Testis (tissue), 3 donors: ENCODE data around the gene TGFB1. TPM values are rescaled to one million over a fixed set of nuclear protein-coding genes. Genes with fewer than 3 reads are reported as not detected.
A peak's percentile ranks its signal among the peaks of the same experiment; 100 is the strongest.
"Not testable (repeated sequence)": the region's sequence is repeated elsewhere in the genome, so short reads cannot be mapped to it uniquely, and the experiment has no call there.

Source experiments
- DNase-seq: peaks from one replicate; pipeline ENCODE4 v3.0.0-alpha.2; 2019
- H3K27ac ChIP-seq, 2 donors: fragments of 200-600 bp; sonication (generic); one replicate each; pipeline ENCODE4 v1.5.1; 2019
- H3K27me3 ChIP-seq: fragments of 200-600 bp; sonication (generic); one replicate; pipeline ENCODE4 v1.5.1; 2019
- H3K36me3 ChIP-seq: fragments of 200-600 bp; sonication (generic); one replicate; pipeline ENCODE4 v1.5.1; 2017; ENCODE audit warnings: low read depth; ENCODE audit errors: missing control alignments
- H3K4me1 ChIP-seq: fragments of 200-600 bp; sonication (generic); one replicate; pipeline ENCODE4 v1.5.1; 2019
- H3K4me3 ChIP-seq, 2 donors: fragments of 200-600 bp; sonication (generic); one replicate each; pipeline ENCODE4 v1.5.1; 2017 to 2019
- H3K9me3 ChIP-seq: fragments of 200-600 bp; sonication (generic); one replicate; pipeline ENCODE4 v1.5.1; 2017
- POLR2A ChIP-seq: fragments of 450-650 bp; IDR thresholded peaks from one replicate; pipeline ENCODE4 v1.6.1; 2017; ENCODE audit warnings: antibody characterized with exemption, mild to moderate bottlenecking, moderate library complexity
- WGBS, 2 donors: methylation state at CpG; one replicate each; pipeline ENCODE4 v1.1.5; 2018; 5-methylcytosine and 5-hydroxymethylcytosine counted together
- intact Hi-C: fragments of 100-400 bp; cut with DNase I; formaldehyde crosslinking; loops from one replicate; pipeline ENCODE4 v1.15.1; 2023; ENCODE audit warnings: low total_unique reads
- polyA plus RNA-seq: library from polyadenylated mRNA; stranded (reverse); fragments of 350-450 nt; fragmentation: Illumina TruSeq; extraction: RNeasy Lipid Tissue Mini Kit (QIAGEN cat#74804); gene quantifications from one replicate; pipeline ENCODE4 v1.2.3, GENCODE V29; 2014; ENCODE audit warnings: low read depth, low replicate concordance; ENCODE audit not compliant: insufficient read depth
- total RNA-seq, 2 donors: library from RNA; depleted of rRNA; stranded (reverse); fragments of >200 nt; gene quantifications; one replicate each; pipeline ENCODE4 v1.2.3, GENCODE V29; 2016
- TF ChIP-seq, protein P1 (sequence below), 3 experiments: fragments of 450-650 bp in 2 of 3; fragments of 200-600 bp in 1 of 3; sonication (generic) in 1 of 3; IDR thresholded peaks; one replicate each; pipeline ENCODE4 v1.5.1; 2016 to 2019; ENCODE audit warnings: antibody characterized with exemption in 3 of 3, mild to moderate bottlenecking in 2 of 3, moderate library complexity in 1 of 3

The TGFB1 gene
- total and polyA plus RNA-seq, 3 donors from 2014 or later, result 12.7 to 19.8 (median 17.0) TPM

DNA sequence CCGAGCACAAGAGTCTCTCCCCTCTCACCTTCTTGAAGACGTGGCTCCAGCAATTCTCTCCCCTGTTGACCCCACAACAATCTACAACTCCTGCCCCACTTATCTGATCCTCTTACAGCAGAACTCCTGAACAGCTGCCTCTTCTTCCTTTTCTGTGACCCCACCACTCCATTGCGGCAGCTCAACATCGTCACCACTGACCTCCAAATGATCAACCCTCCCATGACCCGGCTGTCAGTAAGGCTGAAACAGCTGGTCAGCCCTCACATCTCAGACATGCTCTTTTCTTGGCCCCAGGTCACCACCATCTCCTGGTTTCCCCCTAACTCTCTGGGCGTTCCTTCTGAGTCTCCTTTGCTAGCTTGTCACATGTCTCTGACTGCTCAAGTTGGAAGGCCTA is 41.6 kb upstream of the TGFB1 start:
- WGBS, 2 donors, result 75 to 80% methylated on average over 6 of the region's 6 CpGs

DNA sequence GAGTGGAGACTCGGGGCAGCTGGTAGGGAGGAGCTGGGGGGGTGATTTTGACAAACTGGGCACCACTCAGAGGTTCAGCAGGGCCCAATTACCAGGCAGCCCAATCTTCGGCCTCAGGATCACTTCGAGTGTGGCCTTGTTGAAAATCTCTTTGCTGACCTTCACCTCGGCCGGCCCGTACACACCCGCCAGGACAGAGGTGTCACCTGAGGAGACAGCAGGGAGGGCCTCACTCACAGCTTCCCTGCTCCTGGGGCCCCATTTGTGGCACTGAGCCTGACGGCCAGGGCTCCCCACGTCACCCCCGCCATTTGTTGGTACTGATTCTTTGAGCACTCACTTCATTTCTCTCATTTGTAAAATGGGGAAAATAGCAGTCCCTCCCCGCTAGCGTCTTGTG is 39.1 kb upstream of the TGFB1 start:
- DNase-seq, result no peak

More for the DNA sequence above, 41.6 kb upstream of the TGFB1 start:
- Histone ChIP-seq H3K27ac (no peak overlapping the region), H3K27me3 (no peaks in the 10 kb centered on the region), H3K36me3 (no peaks in the 10 kb centered on the region), H3K4me3 (no peak overlapping the region), H3K9me3 (no peaks in the 10 kb centered on the region), H3K4me1 (peaks cover 17% of the 10 kb centered on the region)
- DNase-seq, result no peak
- intact Hi-C loops, result no loop called here
- TF ChIP-seq, protein P1, sequence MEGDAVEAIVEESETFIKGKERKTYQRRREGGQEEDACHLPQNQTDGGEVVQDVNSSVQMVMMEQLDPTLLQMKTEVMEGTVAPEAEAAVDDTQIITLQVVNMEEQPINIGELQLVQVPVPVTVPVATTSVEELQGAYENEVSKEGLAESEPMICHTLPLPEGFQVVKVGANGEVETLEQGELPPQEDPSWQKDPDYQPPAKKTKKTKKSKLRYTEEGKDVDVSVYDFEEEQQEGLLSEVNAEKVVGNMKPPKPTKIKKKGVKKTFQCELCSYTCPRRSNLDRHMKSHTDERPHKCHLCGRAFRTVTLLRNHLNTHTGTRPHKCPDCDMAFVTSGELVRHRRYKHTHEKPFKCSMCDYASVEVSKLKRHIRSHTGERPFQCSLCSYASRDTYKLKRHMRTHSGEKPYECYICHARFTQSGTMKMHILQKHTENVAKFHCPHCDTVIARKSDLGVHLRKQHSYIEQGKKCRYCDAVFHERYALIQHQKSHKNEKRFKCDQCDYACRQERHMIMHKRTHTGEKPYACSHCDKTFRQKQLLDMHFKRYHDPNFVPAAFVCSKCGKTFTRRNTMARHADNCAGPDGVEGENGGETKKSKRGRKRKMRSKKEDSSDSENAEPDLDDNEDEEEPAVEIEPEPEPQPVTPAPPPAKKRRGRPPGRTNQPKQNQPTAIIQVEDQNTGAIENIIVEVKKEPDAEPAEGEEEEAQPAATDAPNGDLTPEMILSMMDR (IDR thresholded peaks at IDR 0.05), result no peak
- TF ChIP-seq POLR2A, result no peak

DNA sequence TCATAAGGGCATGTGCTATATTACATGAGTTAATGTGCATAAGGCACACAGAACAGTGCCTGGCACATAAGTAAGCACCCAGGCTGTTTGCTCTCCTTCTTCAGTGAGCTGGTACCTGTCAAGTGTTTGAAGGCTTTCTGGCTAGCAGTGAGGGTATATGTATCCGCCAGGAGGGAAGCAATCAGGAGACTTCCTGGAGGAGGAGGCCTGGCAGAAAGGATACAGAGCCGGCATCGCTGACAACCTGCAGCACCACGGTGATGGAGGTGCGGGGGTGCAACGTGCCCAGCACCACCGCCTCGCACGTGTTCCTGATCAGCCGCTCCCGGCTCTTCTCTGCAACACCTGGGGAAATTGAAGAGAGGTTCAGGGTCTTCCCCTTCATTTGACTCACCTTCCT is 37.9 kb upstream of the TGFB1 start:
- H3K9me3 ChIP-seq, result no peaks in the 10 kb centered on the region
- WGBS, 2 donors, result 90 to 95% methylated on average over 10 to 11 of the region's 11 CpGs
- H3K27me3 ChIP-seq, result no peaks in the 10 kb centered on the region
- no peak overlapping the region for H3K4me3 ChIP-seq
- no peak overlapping the region for H3K27ac ChIP-seq
- intact Hi-C loops, result no loop called here
- no peak for DNase-seq
- TF ChIP-seq, protein P1 (IDR thresholded peaks at IDR 0.05), result no peak
- TF ChIP-seq POLR2A, result no peak
- no peaks in the 10 kb centered on the region for H3K36me3 ChIP-seq
- peaks cover 5% of the 10 kb centered on the region for H3K4me1 ChIP-seq

More for the DNA sequence above, 39.1 kb upstream of the TGFB1 start:
- WGBS, 2 donors, result 52 to 70% methylated on average over 8 to 12 of the region's 12 CpGs
- no peaks in the 10 kb centered on the region for H3K27me3 ChIP-seq
- intact Hi-C loops, result no loop called here
- H3K36me3 ChIP-seq, result no peaks in the 10 kb centered on the region
- H3K4me3 ChIP-seq, result no peak overlapping the region
- H3K9me3 ChIP-seq, result no peaks in the 10 kb centered on the region
- no peak overlapping the region for H3K27ac ChIP-seq
- TF ChIP-seq, protein P1 (IDR thresholded peaks at IDR 0.05), result no peak
- TF ChIP-seq POLR2A, result no peak
- peaks cover 8% of the 10 kb centered on the region for H3K4me1 ChIP-seq

DNA sequence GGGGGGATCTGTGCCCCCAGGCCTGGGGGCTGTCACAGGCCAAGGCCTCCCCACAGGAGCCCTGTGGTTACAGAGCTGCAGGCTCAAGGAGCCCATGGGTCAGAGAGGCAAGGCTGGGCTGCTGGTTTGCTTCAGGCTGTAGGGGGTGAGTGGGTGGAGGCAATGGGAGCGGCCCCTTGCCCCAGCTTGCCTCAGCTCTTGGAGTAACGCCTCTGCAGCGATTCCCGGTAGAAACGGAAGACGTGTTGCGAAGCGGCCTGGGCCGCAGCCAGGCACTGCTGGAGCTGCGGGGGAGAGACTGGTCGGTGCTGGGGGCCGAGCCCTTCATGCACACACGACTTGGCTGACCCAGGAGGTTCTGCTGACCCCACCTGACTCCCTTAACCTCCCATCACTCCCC is 32.7 kb upstream of the TGFB1 start:
- Histone ChIP-seq H3K4me3 (no peak overlapping the region), H3K27me3 (no peaks in the 10 kb centered on the region), H3K36me3 (no peaks in the 10 kb centered on the region), H3K4me1 (no peaks in the 10 kb centered on the region), H3K27ac (no peak overlapping the region), H3K9me3 (no peaks in the 10 kb centered on the region)
- TF ChIP-seq, protein P1 (IDR thresholded peaks at IDR 0.05), result no peak
- no peak for TF ChIP-seq POLR2A
- DNase-seq, result peak; percentile 40
- intact Hi-C loops, result no loop called here
- 72 to 79% methylated on average over 13 of the region's 13 CpGs for WGBS, 2 donors

DNA sequence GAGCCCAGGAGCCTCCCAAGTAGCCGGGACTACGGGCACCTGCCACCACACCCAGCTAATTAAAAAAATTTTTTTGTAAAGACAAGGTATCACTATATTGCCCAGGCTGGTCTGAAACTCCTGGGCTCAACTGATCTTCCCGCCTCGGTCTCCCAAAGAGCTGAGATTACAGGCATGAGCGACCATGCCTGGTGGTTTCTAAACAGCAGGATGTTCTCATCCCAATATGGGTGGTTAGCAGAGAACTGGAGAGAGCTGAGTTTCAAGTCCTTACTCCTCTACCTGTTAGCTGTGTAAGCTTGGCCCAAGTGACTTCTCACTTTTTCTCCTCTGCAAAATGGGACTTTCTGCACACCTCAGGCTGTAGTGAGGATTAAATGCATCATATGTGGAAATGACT is 30.6 kb upstream of the TGFB1 start:
- Histone ChIP-seq H3K9me3 (no peaks in the 10 kb centered on the region), H3K4me3 (no peak overlapping the region), H3K27ac (no peak overlapping the region), H3K27me3 (no peaks in the 10 kb centered on the region), H3K36me3 (no peaks in the 10 kb centered on the region), H3K4me1 (no peaks in the 10 kb centered on the region)
- intact Hi-C loops, result no loop called here
- TF ChIP-seq, protein P1 (IDR thresholded peaks at IDR 0.05), result no peak
- no peak for TF ChIP-seq POLR2A
- DNase-seq, result no peak
- WGBS, 2 donors, result 86 to 91% methylated on average over 5 of the region's 5 CpGs

DNA sequence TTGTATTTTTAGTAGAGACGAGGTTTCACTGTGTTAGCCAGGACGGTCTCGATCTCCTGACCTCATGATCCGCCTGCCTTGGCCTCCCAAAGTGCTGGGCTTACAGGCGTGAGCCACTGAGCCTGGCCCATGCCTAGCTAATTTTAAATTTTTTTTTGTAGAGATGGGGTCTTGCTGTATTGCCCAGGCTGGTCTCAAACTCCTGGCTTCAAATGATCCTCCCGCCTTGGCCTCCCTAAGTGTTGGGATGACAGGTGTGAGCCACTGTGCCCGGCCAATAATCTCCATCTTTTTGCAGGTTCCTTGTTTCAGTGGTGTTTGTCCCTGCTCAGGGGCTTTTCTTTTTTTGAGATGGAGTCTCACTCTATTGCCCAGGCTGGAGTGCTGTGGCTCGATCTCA is 27.8 kb upstream of the TGFB1 start:
- H3K27ac ChIP-seq, H3K4me3 ChIP-seq, H3K36me3 ChIP-seq, DNase-seq, intact Hi-C loops, H3K9me3 ChIP-seq, H3K4me1 ChIP-seq, H3K27me3 ChIP-seq: not testable (repeated sequence)
- 94 to 97% methylated on average over 8 of the region's 8 CpGs for WGBS, 2 donors
